CD4-positive, alpha-beta T cell (primary cell): ENCODE results near the gene PLAC8L1. TPM values are rescaled to one million over a fixed set of nuclear protein-coding genes. Genes with fewer than 3 reads are reported as not detected.

Source experiments
- ATAC-seq: fragments of 200-7000 bp; cut with Tn5 transposase; one replicate; pipeline ENCODE4 v1.10.0; 2022; ENCODE audit warnings: mild to moderate bottlenecking; ENCODE audit not compliant: poor library complexity
- CTCF ChIA-PET: fragments of 350-600 bp; sonication (Branson Sonifier 250); formaldehyde crosslinking; loops from one replicate; lab custom pipeline; 2021; ENCODE audit warnings: antibody characterized with exemption, inconsistent platforms; lab: Charles Lee
- POLR2A ChIA-PET: fragments of 350-600 bp; sonication (Branson Sonifier 250); formaldehyde crosslinking; loops from one replicate; lab custom pipeline; 2021; ENCODE audit warnings: antibody characterized with exemption, inconsistent platforms; lab: Charles Lee
- DNase-seq, 14 experiments: peaks; one replicate each; pipeline ENCODE4 v3.0.0-alpha.2; 2013 to 2020; ENCODE audit warnings: mixed read lengths in 2 of 14
- H3K27ac ChIP-seq, 2 donors: one replicate each; pipeline versions ENCODE4 v1.5.1 to v1.7.0; 2013; ENCODE audit warnings: low read length in 2 of 2, low read depth in 1 of 2, mild to moderate bottlenecking in 1 of 2
- H3K27me3 ChIP-seq, 2 experiments: 1 replicate in 1 of 2; 2 replicates in 1 of 2; pipeline versions ENCODE4 v1.6.1 to v1.7.0; 2013; ENCODE audit warnings: low read length in 2 of 2, control low read depth in 1 of 2, mild to moderate bottlenecking in 1 of 2, moderate library complexity in 1 of 2; ENCODE audit not compliant: insufficient read depth in 2 of 2, control insufficient read depth in 1 of 2
- H3K36me3 ChIP-seq: one replicate; pipeline ENCODE4 v1.6.1; 2013; ENCODE audit warnings: low read length, control low read depth; ENCODE audit not compliant: insufficient read depth
- H3K4me1 ChIP-seq: one replicate; pipeline ENCODE4 v1.6.1; 2013; ENCODE audit warnings: low read length, control low read depth; ENCODE audit not compliant: insufficient read depth
- H3K4me3 ChIP-seq: one replicate; pipeline ENCODE4 v1.5.1; 2013; ENCODE audit warnings: mild to moderate bottlenecking, low read length, moderate library complexity
- H3K9me3 ChIP-seq, 2 experiments: 1 replicate in 1 of 2; 2 replicates in 1 of 2; pipeline versions ENCODE4 v1.6.1 to v1.7.0; 2013; ENCODE audit warnings: low read length in 2 of 2, mild to moderate bottlenecking in 2 of 2, control low read depth in 1 of 2, moderate library complexity in 1 of 2; ENCODE audit not compliant: control insufficient read depth in 1 of 2, insufficient read depth in 1 of 2
- H3K27ac Mint-ChIP-seq: one replicate; pipeline ENCODE4 v1.8.0; 2020; ENCODE audit warnings: mixed read lengths
- H3K27me3 Mint-ChIP-seq: one replicate; pipeline ENCODE4 v1.8.0; 2021; ENCODE audit warnings: mixed read lengths
- H3K36me3 Mint-ChIP-seq: one replicate; pipeline ENCODE4 v1.8.0; 2021; ENCODE audit warnings: low read depth, mixed read lengths
- H3K4me1 Mint-ChIP-seq: one replicate; pipeline ENCODE4 v1.8.0; 2021; ENCODE audit warnings: low read depth, mixed read lengths
- H3K4me3 Mint-ChIP-seq: one replicate; pipeline ENCODE4 v1.8.0; 2020; ENCODE audit warnings: mild to moderate bottlenecking, mixed read lengths
- H3K9me3 Mint-ChIP-seq: one replicate; pipeline ENCODE4 v1.8.0; 2020; ENCODE audit warnings: mixed read lengths
- CTCF ChIP-seq: fragments of 200-600 bp; IDR thresholded peaks from one replicate; pipeline ENCODE4 v1.8.0; 2022; ENCODE audit warnings: antibody characterized with exemption, mild to moderate bottlenecking
- intact Hi-C, 2 experiments: fragments of 100-400 bp; cut with DNase I in 1 of 2; cut with micrococcal nuclease in 1 of 2; formaldehyde crosslinking; loops; one replicate each; pipeline versions ENCODE4 v1.15.1 to v1.9.0; 2023 to 2025; cut with DNase I, micrococcal nuclease
- total RNA-seq, 174 experiments: library from RNA in 2 of 174; stranded (reverse) in 2 of 174; gene quantifications; one replicate each; pipeline ENCODE4 v1.2.3 and lab custom pipeline; 2021 to 2026

Gene PLAC8L1
- total RNA-seq, 2 experiments from 2014 or later: 0.56 TPM; not detected in 1

- Histone ChIP-seq H3K27ac (no peak overlapping the region), H3K4me3 (no peak overlapping the region), H3K36me3 (no peaks in the 10 kb centered on the region), H3K9me3 (peaks cover 0 to 5% of the 10 kb centered on the region in 2 experiments), H3K27me3 (no peaks in the 10 kb centered on the region), H3K4me1 (no peaks in the 10 kb centered on the region)
- POLR2A ChIA-PET: no interaction called here
- Mint-ChIP-seq H3K36me3 (no peaks in the 10 kb centered on the region), H3K27me3 (peaks cover 4% of the 10 kb centered on the region), H3K4me1 (no peaks in the 10 kb centered on the region), H3K27ac (no peak overlapping the region), H3K9me3 (no peaks in the 10 kb centered on the region), H3K4me3 (no peak overlapping the region)
- DNase-seq (no peak), ATAC-seq (no peak)
- CTCF ChIA-PET: interaction anchor here (0.6 kb wide), 1 partner anchor 1925 kb away, joined by 3 read pairs; no protein-coding TSS in a partner anchor
- intact Hi-C loops: no loop called here
- TF ChIP-seq CTCF: no peak
Observed at GRCh38 chr5:146060221-146060585, 45.2 kb downstream of the PLAC8L1 start.

- DNase-seq (no peak), ATAC-seq (no peak)
- H3K27me3 ChIP-seq: no peaks in the 10 kb centered on the region
- H3K4me1 ChIP-seq: no peaks in the 10 kb centered on the region
- no peak overlapping the region for H3K4me3 ChIP-seq
- ChIA-PET POLR2A (no interaction called here), CTCF (no interaction called here)
- no peaks in the 10 kb centered on the region for H3K4me1 Mint-ChIP-seq
- no peaks in the 10 kb centered on the region for H3K36me3 ChIP-seq
- no peaks in the 10 kb centered on the region for H3K36me3 Mint-ChIP-seq
- peaks cover 4% of the 10 kb centered on the region for H3K27me3 Mint-ChIP-seq
- intact Hi-C loops: no loop called here
- no peak for TF ChIP-seq CTCF
- no peak overlapping the region for H3K27ac Mint-ChIP-seq
- H3K9me3 Mint-ChIP-seq: no peaks in the 10 kb centered on the region
- H3K4me3 Mint-ChIP-seq: no peak overlapping the region
- no peak overlapping the region for H3K27ac ChIP-seq
- H3K9me3 ChIP-seq: peaks cover 0 to 5% of the 10 kb centered on the region in 2 experiments
Observed at GRCh38 chr5:146059460-146060220, 45.7 kb downstream of the PLAC8L1 start.

- H3K4me1 Mint-ChIP-seq: no peaks in the 10 kb centered on the region
- H3K4me3 ChIP-seq: no peak overlapping the region
- intact Hi-C loops: no loop called here
- DNase-seq (no peak), ATAC-seq (no peak)
- no peak overlapping the region for H3K4me3 Mint-ChIP-seq
- peaks cover 0 to 5% of the 10 kb centered on the region in 2 experiments for H3K9me3 ChIP-seq
- TF ChIP-seq CTCF: no peak
- H3K27me3 Mint-ChIP-seq: peaks cover 4% of the 10 kb centered on the region
- no peak overlapping the region for H3K27ac Mint-ChIP-seq
- H3K4me1 ChIP-seq: no peaks in the 10 kb centered on the region
- no peak overlapping the region for H3K27ac ChIP-seq
- H3K9me3 Mint-ChIP-seq: no peaks in the 10 kb centered on the region
- ChIA-PET CTCF (no interaction called here), POLR2A (no interaction called here)
- no peaks in the 10 kb centered on the region for H3K36me3 Mint-ChIP-seq
- H3K36me3 ChIP-seq: no peaks in the 10 kb centered on the region
- no peaks in the 10 kb centered on the region for H3K27me3 ChIP-seq
Observed at GRCh38 chr5:146055432-146055831, 49.9 kb downstream of the PLAC8L1 start.
